ENCODE results near the gene HIF3A.
"Not testable (repeated sequence)": the region's sequence is repeated elsewhere in the genome, so short reads cannot be mapped to it uniquely, and the experiment has no call there.

HIF3A gene

GRCh38 chr19:46289724-46290619 lies 6.9 kb upstream of the HIF3A start:
- no peak for DNase-seq
- intact Hi-C loops (cut with DNase I): no loop called here

DNA sequence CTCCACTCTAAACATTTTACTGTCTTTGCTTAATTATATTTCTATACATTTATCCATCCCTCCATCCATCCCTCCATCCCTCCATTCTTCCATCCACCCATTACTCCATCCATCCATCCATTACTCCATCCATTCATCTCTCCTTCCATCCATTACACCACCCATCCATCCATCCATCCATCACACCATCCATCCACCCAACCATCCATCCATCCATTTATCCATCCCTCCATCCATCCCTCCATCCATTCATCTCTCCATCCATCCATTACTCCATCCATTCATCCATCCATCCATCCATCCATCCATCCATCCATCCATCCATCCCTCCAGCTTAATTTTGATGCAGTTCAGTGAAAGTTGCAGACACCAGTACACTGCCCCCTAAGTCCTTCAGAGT lies 5.0 kb upstream of the HIF3A start:
- no peak for DNase-seq
- intact Hi-C loops (cut with DNase I): no loop called here

DNA sequence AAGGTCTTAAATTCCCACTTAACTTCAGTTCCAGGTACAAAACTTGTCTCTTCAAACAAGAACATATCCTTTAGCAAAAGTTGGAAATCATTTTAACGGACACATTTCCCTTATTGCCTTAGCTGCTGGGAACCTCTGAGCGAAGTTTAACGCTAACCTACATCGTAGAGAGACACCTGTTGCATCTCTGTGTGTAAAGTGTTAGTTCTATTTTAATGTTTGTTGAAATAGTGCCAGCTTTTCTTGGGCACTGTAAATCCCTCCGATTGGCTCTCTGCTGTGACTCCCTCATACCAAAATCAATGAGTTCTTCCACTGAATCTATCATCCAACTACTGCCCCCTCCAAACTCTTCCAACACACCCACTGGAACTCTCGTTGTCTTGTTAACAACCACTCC lies 2.3 kb upstream of the HIF3A start:
- intact Hi-C loops (cut with DNase I): no loop called here
- DNase-seq: no peak

- no peak for DNase-seq
These were observed 1.2 kb upstream of the HIF3A start for GRCh38 chr19:46295401-46296201.

DNA sequence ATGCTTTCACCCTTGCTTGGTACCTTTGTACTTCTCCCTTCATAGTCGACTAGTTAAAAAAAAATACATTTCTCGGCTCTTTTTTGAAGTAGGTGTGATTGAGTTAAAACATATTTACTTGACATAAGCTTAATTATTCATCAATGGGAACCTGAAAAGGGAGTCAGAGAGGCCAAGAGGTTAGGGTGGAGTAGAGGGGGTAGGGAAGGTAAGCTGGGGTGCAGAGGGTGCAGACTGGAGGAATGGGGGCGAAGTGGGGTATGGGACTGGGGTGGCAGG lies 701 bp upstream of the HIF3A start:
- no peak for DNase-seq
- intact Hi-C loops (cut with DNase I): loop anchor here (5.0 kb wide), 1 partner anchor 51 kb away; the partner anchor contains the start of gene PPP5C

More at GRCh38 chr19:46295401-46296201, 1.2 kb upstream of the HIF3A start:
- intact Hi-C loops (cut with DNase I): loop anchor here (5.0 kb wide), 1 partner anchor 52 kb away; the partner anchor contains the start of gene PPP5C

- intact Hi-C loops (cut with DNase I): loop anchor here (5.0 kb wide), 1 partner anchor 49 kb away; the partner anchor contains the start of gene PPP5C
- DNase-seq: peak in 40 of 42 donors; percentile 15 to 79 (median 44)
These were observed 1.0 kb downstream of the HIF3A start for GRCh38 chr19:46297700-46298478.

DNA sequence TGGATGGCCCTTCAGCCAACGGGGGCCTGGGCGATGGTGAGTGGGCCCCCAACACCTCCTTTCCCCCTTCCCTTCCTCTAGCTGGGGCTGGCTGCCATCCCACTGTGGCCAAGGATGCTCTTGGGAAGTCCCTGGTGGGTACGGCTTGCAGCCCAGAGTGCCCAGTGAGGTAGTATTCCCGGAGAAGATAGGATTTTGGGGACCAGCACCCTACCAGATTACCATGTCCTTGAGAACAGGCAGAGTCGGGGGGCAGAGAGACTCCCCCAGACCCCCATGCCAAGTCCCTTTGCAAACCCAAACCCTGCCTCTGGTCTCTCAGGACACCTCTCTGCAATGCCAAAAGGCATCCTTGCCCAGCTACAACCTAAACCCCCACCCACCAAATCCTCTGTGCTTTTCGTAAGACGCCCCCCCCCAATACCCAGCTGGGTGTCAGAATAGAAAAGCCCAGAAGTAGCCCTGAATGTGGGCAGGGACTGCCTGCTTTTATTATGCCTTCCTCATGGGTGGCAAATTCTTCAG lies 1.7 kb downstream of the HIF3A start:
- intact Hi-C loops (cut with DNase I): loop anchor here (5.0 kb wide), 1 partner anchor 49 kb away; the partner anchor contains the start of gene PPP5C
- DNase-seq: peak in 4 of 42 donors; percentile 8 to 36 (median 14)

- DNase-seq: peak; percentile 81 to 97 (median 92)
- intact Hi-C loops (cut with DNase I): loop anchor here (5.0 kb wide), 1 partner anchor 48 kb away; the partner anchor contains the start of gene PPP5C
These were observed 2.2 kb downstream of the HIF3A start for GRCh38 chr19:46299004-46299509.

DNA sequence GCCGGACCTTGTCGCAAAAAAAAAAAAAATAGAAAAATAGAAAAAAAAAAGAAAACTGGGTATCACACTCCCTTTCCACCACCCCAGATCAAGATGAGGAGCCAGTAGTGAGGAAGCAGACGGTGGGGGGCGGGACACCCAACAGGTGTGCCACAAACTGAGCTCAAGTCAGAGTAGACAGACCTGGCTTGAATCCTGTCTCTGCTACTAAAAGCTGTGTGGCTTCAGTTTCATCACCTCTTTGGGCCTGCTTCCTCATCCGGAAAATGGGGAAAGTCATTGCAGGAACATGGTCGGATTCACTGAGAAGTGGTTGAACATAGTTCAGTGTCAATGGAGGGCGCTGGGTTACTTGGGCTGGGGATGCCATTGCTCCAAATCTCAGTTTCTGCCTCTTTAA lies 2.9 kb downstream of the HIF3A start:
- DNase-seq: no peak
- intact Hi-C loops (cut with DNase I): loop anchor here (5.0 kb wide), 1 partner anchor 48 kb away; the partner anchor contains the start of gene PPP5C

DNA sequence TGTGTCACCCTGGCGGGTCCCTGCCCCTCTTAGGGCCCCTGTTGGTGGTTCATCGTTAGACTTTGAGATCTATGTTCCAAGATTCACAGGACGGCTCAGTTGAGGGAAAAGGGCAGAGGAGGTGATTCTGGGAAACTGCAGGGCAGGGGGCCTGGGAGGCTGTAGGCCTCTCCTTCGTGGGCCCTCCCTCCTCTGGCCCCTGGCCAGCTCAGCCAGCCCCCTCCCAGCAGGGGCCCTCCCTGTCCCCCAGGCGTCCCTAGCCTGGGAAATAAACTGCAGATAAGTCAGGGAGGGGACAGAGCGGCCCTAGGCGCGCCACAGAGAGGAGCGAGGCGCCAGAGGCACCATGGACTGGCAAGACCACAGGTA lies 6.5 kb downstream of the HIF3A start:
- intact Hi-C loops (cut with DNase I): no loop called here
- DNase-seq: no peak

- intact Hi-C loops (cut with DNase I): no loop called here
- DNase-seq: peak in 41 of 42 donors; percentile 17 to 80 (median 54)
These were observed 7.0 kb downstream of the HIF3A start for GRCh38 chr19:46303691-46304397.

- intact Hi-C loops (cut with DNase I): no loop called here
- DNase-seq: no peak
These were observed 9.7 kb downstream of the HIF3A start for GRCh38 chr19:46306501-46306900.

GRCh38 chr19:46308510-46308909 lies 11.7 kb downstream of the HIF3A start:
- intact Hi-C loops (cut with DNase I): no loop called here

GRCh38 chr19:46309056-46309455 lies 12.2 kb downstream of the HIF3A start:
- intact Hi-C loops (cut with DNase I): no loop called here
- no peak for DNase-seq

More at GRCh38 chr19:46308510-46308909, 11.7 kb downstream of the HIF3A start:
- no peak for DNase-seq

DNA sequence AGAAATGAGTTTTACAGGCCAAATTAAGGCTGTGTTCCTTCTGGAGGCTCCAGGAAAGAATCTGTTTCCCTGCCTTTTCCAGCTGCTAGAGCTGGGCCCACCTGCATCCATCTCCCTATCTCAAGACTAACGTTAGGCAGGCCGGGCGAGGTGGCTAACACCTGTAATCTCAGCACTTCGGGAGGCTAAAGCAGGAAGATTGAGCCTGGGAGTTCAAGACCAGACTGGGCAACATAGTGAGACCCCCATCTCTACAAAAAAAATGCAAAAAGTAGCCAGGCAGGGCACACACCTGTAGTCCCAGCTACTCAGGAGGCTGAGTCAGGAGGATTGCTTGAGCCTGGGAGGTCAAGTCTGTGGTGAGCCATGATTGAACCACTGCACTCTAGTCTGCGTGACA lies 14.6 kb downstream of the HIF3A start:
- intact Hi-C loops (cut with DNase I): no loop called here
- no peak for DNase-seq

- intact Hi-C loops (cut with DNase I); DNase-seq: not testable (repeated sequence)
These were observed 17.0 kb downstream of the HIF3A start for GRCh38 chr19:46313540-46314469.

DNA sequence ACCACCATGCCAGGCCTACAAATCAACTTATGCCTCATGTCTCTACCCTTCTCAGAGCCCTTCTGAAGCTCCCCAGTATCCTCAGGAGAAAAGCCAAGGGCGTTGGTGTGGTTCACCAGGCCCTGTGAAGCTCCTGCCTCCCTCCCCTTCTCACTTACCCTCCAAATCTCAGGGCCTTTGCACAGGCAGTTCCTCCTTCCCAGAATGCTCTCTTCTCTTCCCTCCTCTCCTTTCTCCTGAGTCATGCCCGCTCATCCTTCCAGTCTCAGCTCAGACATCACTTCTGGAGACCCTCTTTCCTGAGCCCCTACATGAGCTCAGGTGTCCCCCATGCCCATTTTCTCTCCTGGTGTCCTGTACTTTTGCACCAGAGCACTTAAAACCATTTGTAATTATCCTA lies 20.5 kb downstream of the HIF3A start:
- intact Hi-C loops (cut with DNase I): no loop called here
- DNase-seq: no peak
